NCI-H2227 (cell line): ENCODE results near the gene PPP2R2C.
A peak's percentile ranks its signal among the peaks of the same experiment; 100 is the strongest.

Experiments
- DNase-seq: peaks from one replicate; lab custom pipeline; 2025; ENCODE audit not compliant: unreplicated experiment; lab: John Stamatoyannopoulos, UW

PPP2R2C gene

GRCh38 chr4:6404611-6405396 lies 67.6 kb downstream of the PPP2R2C start:
- DNase-seq, result peak; percentile 24

- no peak for DNase-seq
These were observed 69.1 kb downstream of the PPP2R2C start for GRCh38 chr4:6403400-6403685.

- peak; percentile 22 for DNase-seq
These were observed 69.6 kb downstream of the PPP2R2C start for GRCh38 chr4:6402566-6403399.

- DNase-seq, result no peak
These were observed 70.6 kb downstream of the PPP2R2C start for GRCh38 chr4:6401797-6402196.

- no peak for DNase-seq
These were observed 75.6 kb downstream of the PPP2R2C start for GRCh38 chr4:6396696-6397236.

GRCh38 chr4:6395466-6396228 lies 76.8 kb downstream of the PPP2R2C start:
- DNase-seq, result no peak

GRCh38 chr4:6394671-6395081 lies 77.7 kb downstream of the PPP2R2C start:
- DNase-seq, result no peak

- DNase-seq, result no peak
These were observed 78.6 kb downstream of the PPP2R2C start for GRCh38 chr4:6393544-6394475.

- no peak for DNase-seq
These were observed 79.3 kb downstream of the PPP2R2C start for GRCh38 chr4:6393066-6393465.

GRCh38 chr4:6392407-6392806 lies 80.0 kb downstream of the PPP2R2C start:
- DNase-seq, result no peak

GRCh38 chr4:6391852-6392188 lies 80.6 kb downstream of the PPP2R2C start:
- no peak for DNase-seq

- no peak for DNase-seq
These were observed 81.1 kb downstream of the PPP2R2C start for GRCh38 chr4:6391186-6391851.

- DNase-seq, result peak; percentile 44
These were observed 82.1 kb downstream of the PPP2R2C start for GRCh38 chr4:6390356-6390755.

- no peak for DNase-seq
These were observed 83.1 kb downstream of the PPP2R2C start for GRCh38 chr4:6389142-6389825.

GRCh38 chr4:6388713-6389112 lies 83.7 kb downstream of the PPP2R2C start:
- no peak for DNase-seq

GRCh38 chr4:6387946-6388345 lies 84.5 kb downstream of the PPP2R2C start:
- DNase-seq, result no peak

GRCh38 chr4:6386091-6386490 lies 86.3 kb downstream of the PPP2R2C start:
- DNase-seq, result peak; percentile 43

GRCh38 chr4:6385288-6385687 lies 87.1 kb downstream of the PPP2R2C start:
- no peak for DNase-seq

GRCh38 chr4:6384541-6384940 lies 87.9 kb downstream of the PPP2R2C start:
- no peak for DNase-seq
